Stimulated activated CD8-positive, alpha-beta memory T cell treated with anti-CD3 and anti-CD28 coated beads, Interleukin-12 subunit alpha, Interleukin-12 subunit beta, amount 100 ng/mL, for 1 hour (primary cell): Measurements from ENCODE around the gene LDLRAD4.

Experiments used
- DNase-seq: peaks from one replicate; pipeline ENCODE4 v3.0.0-alpha.2; 2020; ENCODE audit warnings: low read depth

Gene LDLRAD4

GRCh38 chr18:13202571-13202970 lies 16.0 kb upstream of the LDLRAD4 start:
- DNase-seq = no peak

GRCh38 chr18:13206301-13206700 lies 12.3 kb upstream of the LDLRAD4 start:
- DNase-seq = no peak

GRCh38 chr18:13207294-13207693 lies 11.3 kb upstream of the LDLRAD4 start:
- no peak for DNase-seq

- DNase-seq = no peak
Measured at GRCh38 chr18:13211534-13211933, 7.0 kb upstream of the LDLRAD4 start.

- no peak for DNase-seq
Measured at GRCh38 chr18:13213036-13213795, 5.3 kb upstream of the LDLRAD4 start.

GRCh38 chr18:13214609-13215008 lies 4.0 kb upstream of the LDLRAD4 start:
- DNase-seq = no peak

GRCh38 chr18:13216092-13216582 lies 2.4 kb upstream of the LDLRAD4 start:
- DNase-seq = peak; percentile 18

- no peak for DNase-seq
Measured at GRCh38 chr18:13216711-13217465, 1.7 kb upstream of the LDLRAD4 start.

GRCh38 chr18:13217466-13217961 lies 1.0 kb upstream of the LDLRAD4 start:
- no peak for DNase-seq

GRCh38 chr18:13217971-13218367 lies 591 bp upstream of the LDLRAD4 start:
- DNase-seq = no peak

GRCh38 chr18:13218997-13219396 lies 437 bp downstream of the LDLRAD4 start:
- DNase-seq = no peak

- no peak for DNase-seq
Measured at GRCh38 chr18:13219593-13220159, 1.1 kb downstream of the LDLRAD4 start.

- no peak for DNase-seq
Measured at GRCh38 chr18:13220361-13220991, 1.9 kb downstream of the LDLRAD4 start.

- no peak for DNase-seq
Measured at GRCh38 chr18:13221869-13222855, 3.6 kb downstream of the LDLRAD4 start.

GRCh38 chr18:13222856-13223281 lies 4.3 kb downstream of the LDLRAD4 start:
- no peak for DNase-seq

- no peak for DNase-seq
Measured at GRCh38 chr18:13223311-13224143, 5.0 kb downstream of the LDLRAD4 start.

- no peak for DNase-seq
Measured at GRCh38 chr18:13225261-13225660, 6.7 kb downstream of the LDLRAD4 start.

GRCh38 chr18:13226533-13227144 lies 8.1 kb downstream of the LDLRAD4 start:
- DNase-seq = no peak

- DNase-seq = no peak
Measured at GRCh38 chr18:13227910-13228309, 9.3 kb downstream of the LDLRAD4 start.
